Psoas muscle (tissue), 8 donors: ENCODE results near the gene SPTBN5. TPM values are rescaled to one million over a fixed set of nuclear protein-coding genes. Genes with fewer than 3 reads are reported as not detected.

Experiments
- ATAC-seq, 4 donors: fragments of 200-7000 bp; cut with Tn5 transposase; one replicate each; pipeline ENCODE4 v1.9.1; 2020; ENCODE audit warnings: moderate library complexity in 3 of 4, mild to moderate bottlenecking in 2 of 4
- DNase-seq, 2 donors: peaks; one replicate each; pipeline ENCODE4 v3.0.0-alpha.2; 2020
- H3K27ac ChIP-seq: fragments of 200-600 bp; one replicate; pipeline ENCODE4 v1.8.0; 2022
- H3K27me3 ChIP-seq, 3 donors: fragments of 200-600 bp in 1 of 3; one replicate each; pipeline versions ENCODE4 v1.6.1 to v1.8.0; 2013 to 2022; ENCODE audit warnings: low read length in 2 of 3, mild to moderate bottlenecking in 2 of 3, moderate library complexity in 1 of 3; ENCODE audit not compliant: insufficient read depth in 3 of 3
- H3K36me3 ChIP-seq, 2 donors: fragments of 200-600 bp in 1 of 2; one replicate each; pipeline versions ENCODE4 v1.6.1 to v1.8.0; 2013 to 2022; ENCODE audit warnings: low read depth in 1 of 2, mild to moderate bottlenecking in 1 of 2, moderate library complexity in 1 of 2; ENCODE audit not compliant: insufficient read depth in 1 of 2
- H3K4me1 ChIP-seq: fragments of 200-600 bp; one replicate; pipeline ENCODE4 v1.8.0; 2022
- H3K4me3 ChIP-seq: fragments of 200-600 bp; one replicate; pipeline ENCODE4 v1.8.0; 2022; ENCODE audit warnings: mild to moderate bottlenecking
- H3K9me3 ChIP-seq: fragments of 200-600 bp; one replicate; pipeline ENCODE4 v1.8.0; 2022
- WGBS, 3 donors: extraction: QIAGEN DNeasy Blood & Tissue Kit; methylation state at CpG; one replicate each; pipeline versions ENCODE4 v1.1.6 to v1.1.7; 2013; 5-methylcytosine and 5-hydroxymethylcytosine counted together
- intact Hi-C, 2 donors: fragments of 100-400 bp; cut with DNase I; formaldehyde crosslinking; loops; one replicate each; pipeline versions ENCODE4 v1.11.0 to v1.14.2; 2022
- polyA plus RNA-seq, 3 donors: library from polyadenylated mRNA; stranded (reverse); fragments of 200-250 nt; gene quantifications; one replicate each; pipeline ENCODE4 v1.2.3, GENCODE V29; 2013
- total RNA-seq, 4 donors: library from RNA; stranded (reverse); fragmentation: NEBNext Ultra II Directional in 2 of 4; extraction: Animal tissue kit (Norgen Biotek cat#: 25700) in 2 of 4; gene quantifications; one replicate each; pipeline versions ENCODE4 v1.2.1 to v1.2.4, GENCODE V29; 2021 to 2023
- TF ChIP-seq, protein P1 (sequence below): fragments of 200-600 bp; IDR thresholded peaks from one replicate; pipeline ENCODE4 v1.8.0; 2022; ENCODE audit warnings: antibody characterized with exemption
- donor health status: healthy with polysubstance abuse.
- donor health status: DM: no; HTN: no; CAD: no; lungs with moderate emphysema.
- donor health status: Bipolar disorder and iron deficiency.
- donor health status: healthy.
- donor health status: DM: yes; HTN: yes; CAD: no.
- donor health status: DM: no; HTN: no; CAD: no.
- donor health status: DM: no; HTN: no; CAD: no.
- donor health status: DM: yes; HTN: yes; CAD: no.

Gene SPTBN5
- total and polyA plus RNA-seq, 7 donors, result 0.10 to 0.47 (median 0.22) TPM

DNA sequence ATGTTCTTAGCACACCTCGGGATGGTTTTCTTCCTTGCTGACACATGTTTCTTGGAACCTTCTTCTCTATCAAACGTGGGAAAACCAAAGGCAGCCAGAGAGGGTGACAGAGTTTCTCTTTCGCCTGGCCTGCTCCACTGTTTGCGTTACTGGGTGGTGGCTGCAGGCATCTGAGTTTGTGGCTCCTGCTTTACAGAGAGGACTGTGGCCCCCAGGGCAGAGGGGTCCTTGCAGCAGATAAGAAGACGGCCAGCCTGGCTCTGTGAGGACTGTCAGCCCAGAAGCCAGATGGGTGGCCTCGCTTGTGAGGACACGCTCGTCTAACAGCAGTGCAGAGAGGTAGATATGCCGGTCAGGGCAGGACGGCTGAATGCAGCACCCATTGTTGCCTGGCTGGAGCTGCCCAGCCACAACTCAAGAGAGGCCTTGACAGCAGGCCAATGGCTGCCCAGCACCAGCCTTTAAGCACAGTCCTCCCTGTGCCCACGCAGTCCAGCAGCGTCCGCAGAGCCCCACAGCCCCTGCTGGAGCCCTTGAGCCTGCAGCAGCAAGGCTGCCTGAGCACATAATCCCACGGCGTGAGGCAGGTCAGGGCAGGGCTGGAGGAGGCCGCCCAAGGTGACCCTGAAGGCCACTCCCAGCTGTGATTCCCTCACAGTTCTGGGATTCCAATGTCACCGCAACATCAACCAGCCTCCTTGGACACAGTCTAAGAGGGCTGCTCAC lies 15.0 kb upstream of the SPTBN5 start:
- no peaks in the 10 kb centered on the region for H3K27me3 ChIP-seq
- no peaks in the 10 kb centered on the region for H3K9me3 ChIP-seq
- peaks cover 8% of the 10 kb centered on the region for H3K4me1 ChIP-seq
- no peak overlapping the region for H3K4me3 ChIP-seq
- no peak overlapping the region for H3K27ac ChIP-seq
- 87 to 93% (median 88%) methylated on average over 17 of the region's 17 CpGs for WGBS, 3 donors
- peaks cover 0 to 10% of the 10 kb centered on the region in 2 donors for H3K36me3 ChIP-seq
- intact Hi-C loops, result loop anchor here in 1 of 2 donors (10.0 kb wide), 1 partner anchor 134 kb away; the partner anchor contains the start of gene MAPKBP1
- DNase-seq (no peak), ATAC-seq (no peak)
- TF ChIP-seq, protein P1, sequence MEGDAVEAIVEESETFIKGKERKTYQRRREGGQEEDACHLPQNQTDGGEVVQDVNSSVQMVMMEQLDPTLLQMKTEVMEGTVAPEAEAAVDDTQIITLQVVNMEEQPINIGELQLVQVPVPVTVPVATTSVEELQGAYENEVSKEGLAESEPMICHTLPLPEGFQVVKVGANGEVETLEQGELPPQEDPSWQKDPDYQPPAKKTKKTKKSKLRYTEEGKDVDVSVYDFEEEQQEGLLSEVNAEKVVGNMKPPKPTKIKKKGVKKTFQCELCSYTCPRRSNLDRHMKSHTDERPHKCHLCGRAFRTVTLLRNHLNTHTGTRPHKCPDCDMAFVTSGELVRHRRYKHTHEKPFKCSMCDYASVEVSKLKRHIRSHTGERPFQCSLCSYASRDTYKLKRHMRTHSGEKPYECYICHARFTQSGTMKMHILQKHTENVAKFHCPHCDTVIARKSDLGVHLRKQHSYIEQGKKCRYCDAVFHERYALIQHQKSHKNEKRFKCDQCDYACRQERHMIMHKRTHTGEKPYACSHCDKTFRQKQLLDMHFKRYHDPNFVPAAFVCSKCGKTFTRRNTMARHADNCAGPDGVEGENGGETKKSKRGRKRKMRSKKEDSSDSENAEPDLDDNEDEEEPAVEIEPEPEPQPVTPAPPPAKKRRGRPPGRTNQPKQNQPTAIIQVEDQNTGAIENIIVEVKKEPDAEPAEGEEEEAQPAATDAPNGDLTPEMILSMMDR, result no peak

DNA sequence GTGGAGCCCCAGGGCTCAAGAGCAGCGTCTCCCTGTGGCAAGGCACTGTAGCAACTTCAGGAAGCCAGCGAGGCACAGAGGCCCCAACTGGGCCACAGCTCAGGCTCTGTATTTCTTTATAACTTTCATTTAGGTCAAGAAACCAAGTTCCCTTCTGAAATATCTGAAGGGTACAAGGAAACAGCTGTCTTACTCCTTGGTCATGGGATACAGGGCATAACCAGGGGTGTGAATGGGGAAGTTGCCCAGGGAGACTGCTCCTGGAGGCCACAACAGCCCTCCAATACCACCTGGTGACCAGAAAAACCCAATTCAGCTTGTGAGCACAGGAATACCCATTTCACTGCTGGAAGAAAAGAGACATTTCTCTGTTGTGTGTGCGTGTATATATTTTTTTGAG lies 13.3 kb upstream of the SPTBN5 start:
- TF ChIP-seq, protein P1, result no peak
- peaks cover 8% of the 10 kb centered on the region for H3K4me1 ChIP-seq
- intact Hi-C loops, result loop anchor here in 1 of 2 donors (10.0 kb wide), 1 partner anchor 132 kb away; the partner anchor contains the start of gene MAPKBP1
- DNase-seq, result no peak
- 94 to 97% (median 95%) methylated on average over 3 of the region's 3 CpGs for WGBS, 3 donors
- ATAC-seq, result no peak
- no peaks in the 10 kb centered on the region for H3K27me3 ChIP-seq
- H3K9me3 ChIP-seq, result no peaks in the 10 kb centered on the region
- no peak overlapping the region for H3K27ac ChIP-seq
- H3K36me3 ChIP-seq, result peaks cover 0 to 10% of the 10 kb centered on the region in 2 donors
- H3K4me3 ChIP-seq, result no peak overlapping the region

DNA sequence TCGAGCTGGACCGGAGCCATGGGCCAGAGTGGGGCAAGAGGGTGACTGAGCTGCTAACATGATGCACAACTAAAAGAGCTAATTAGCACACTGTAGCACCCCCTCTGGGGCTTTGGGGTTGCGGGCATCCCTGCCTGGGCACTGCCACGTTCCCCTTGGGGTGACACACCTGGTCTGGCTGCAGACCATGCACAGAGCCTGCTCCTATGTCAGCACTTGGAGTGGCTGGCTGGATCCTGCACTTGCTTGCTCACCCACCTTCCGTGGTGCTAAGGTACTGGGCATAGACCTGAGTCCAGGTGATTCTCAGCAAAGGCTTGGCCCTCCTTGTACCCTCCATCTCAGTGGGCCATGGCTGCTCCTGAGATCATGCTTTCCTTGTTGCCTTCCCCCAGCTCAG lies 12.8 kb upstream of the SPTBN5 start:
- intact Hi-C loops, result loop anchor here in 1 of 2 donors (10.0 kb wide), 1 partner anchor 132 kb away; the partner anchor contains the start of gene MAPKBP1
- Histone ChIP-seq H3K36me3 (peaks cover 0 to 10% of the 10 kb centered on the region in 2 donors), H3K4me1 (peaks cover 8% of the 10 kb centered on the region), H3K27ac (no peak overlapping the region), H3K9me3 (no peaks in the 10 kb centered on the region), H3K4me3 (no peak overlapping the region), H3K27me3 (no peaks in the 10 kb centered on the region)
- TF ChIP-seq, protein P1, result no peak
- WGBS, 3 donors, result 96 to 100% (median 97%) methylated on average over 5 of the region's 5 CpGs
- ATAC-seq (no peak), DNase-seq (no peak)

DNA sequence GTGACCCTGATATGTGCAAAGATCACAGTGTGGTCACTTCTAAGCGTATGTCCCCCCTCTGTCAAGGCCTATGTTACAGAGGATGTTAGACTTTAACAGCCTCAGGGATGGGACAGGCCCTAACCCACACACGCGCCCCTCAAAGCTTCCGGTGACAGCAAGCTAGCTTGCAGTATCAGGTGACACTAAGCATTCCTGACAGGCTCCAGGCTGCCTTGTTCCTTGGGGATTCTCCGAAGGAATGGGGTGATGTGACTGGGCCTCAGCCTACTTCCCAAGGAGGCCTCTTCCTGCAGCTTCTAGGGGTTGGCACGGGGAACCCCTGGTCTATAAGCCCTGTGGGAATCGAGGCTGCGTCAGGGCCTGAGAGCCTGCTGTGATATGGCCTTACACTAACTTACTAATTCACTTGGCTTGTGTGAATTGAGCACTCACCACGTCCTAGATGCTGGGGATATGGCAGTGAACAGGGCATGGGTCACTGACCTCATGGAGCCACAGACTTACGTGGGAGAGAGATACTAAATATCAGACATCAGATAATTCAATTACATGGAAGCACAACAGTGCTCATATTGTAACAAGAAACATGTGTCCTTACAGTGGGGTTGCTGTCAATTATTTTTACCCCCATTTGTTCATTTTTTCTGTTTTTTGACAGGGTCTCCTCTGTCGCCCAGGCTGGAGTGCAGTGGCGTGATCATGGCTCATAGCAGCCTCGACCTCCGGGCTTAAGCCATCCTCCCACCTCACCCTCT lies 11.4 kb upstream of the SPTBN5 start:
- Histone ChIP-seq H3K27me3 (no peaks in the 10 kb centered on the region), H3K4me3 (no peak overlapping the region), H3K27ac (no peak overlapping the region), H3K9me3 (no peaks in the 10 kb centered on the region), H3K36me3 (peaks cover 0 to 17% of the 10 kb centered on the region in 2 donors), H3K4me1 (peaks cover 8% of the 10 kb centered on the region)
- ATAC-seq (peak; percentile 32 to 61 (median 38)), DNase-seq (no peak)
- TF ChIP-seq, protein P1, result no peak
- intact Hi-C loops, result loop anchor here in 1 of 2 donors (10.0 kb wide), 1 partner anchor 130 kb away; the partner anchor contains the start of gene MAPKBP1
- 74 to 81% (median 80%) methylated on average over 14 of the region's 14 CpGs for WGBS, 3 donors
